NCI-H2107 (cell line): ENCODE results near the gene XRCC4.
"Not testable (repeated sequence)": the region's sequence is repeated elsewhere in the genome, so short reads cannot be mapped to it uniquely, and the experiment has no call there.

Experiments
- DNase-seq: peaks from one replicate; lab custom pipeline; 2025; lab: John Stamatoyannopoulos, UW

Gene XRCC4

DNA sequence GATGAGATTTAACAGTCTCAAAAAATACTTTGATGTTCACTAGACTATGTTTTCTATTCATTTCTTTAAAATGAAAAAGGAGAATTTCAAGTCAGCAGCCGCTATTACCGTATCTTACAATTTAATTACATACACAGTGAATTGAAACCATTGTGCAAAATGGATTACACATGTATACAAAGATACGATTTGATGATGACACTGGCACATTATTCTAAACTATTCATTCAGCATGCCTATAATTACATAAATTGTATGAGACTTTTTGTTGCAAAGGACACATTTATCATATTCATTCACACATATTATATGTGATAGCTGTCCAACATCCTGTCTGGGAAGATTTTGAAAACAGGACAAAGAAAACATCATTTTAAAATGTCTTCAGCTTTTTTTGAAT is 275.9 kb downstream of the XRCC4 start:
- DNase-seq = no peak

DNA sequence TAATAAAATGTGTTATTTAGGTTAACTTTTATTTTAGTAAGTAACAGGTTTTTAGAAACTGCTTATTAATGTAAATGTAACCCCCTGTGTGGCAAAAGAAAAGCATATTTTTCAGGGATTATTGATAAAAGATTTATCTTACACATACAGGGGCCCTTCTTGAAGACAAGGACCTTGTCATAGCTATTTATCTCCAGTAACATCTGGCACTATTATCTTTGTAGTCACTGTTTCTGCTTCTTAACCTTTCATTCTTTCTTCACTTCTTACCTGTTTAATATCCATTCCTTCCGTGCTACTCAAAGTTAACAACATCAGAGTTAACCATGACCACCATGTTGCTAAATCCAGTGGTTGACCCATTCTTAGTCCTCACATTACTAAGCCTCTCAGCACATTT is 276.4 kb downstream of the XRCC4 start:
- DNase-seq = no peak

DNA sequence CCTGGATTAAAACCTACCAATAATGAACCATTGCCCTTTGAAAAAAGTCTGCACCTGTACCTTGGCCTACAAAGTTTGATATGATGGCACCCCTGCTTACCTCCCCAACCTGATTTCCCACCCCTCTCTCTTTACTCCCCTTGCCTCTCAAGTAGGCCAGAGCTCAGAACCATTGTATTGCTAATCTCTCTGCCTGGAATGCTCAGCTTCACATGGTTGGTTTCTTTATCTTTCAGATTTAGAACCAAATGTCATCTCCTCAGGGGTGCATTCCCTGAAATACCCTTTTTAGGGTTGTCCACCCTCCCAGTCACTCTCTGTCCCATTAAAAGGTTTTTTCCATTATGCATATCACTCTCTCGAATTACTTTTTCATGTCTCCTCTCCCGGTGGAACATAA is 277.6 kb downstream of the XRCC4 start:
- DNase-seq = no peak

DNA sequence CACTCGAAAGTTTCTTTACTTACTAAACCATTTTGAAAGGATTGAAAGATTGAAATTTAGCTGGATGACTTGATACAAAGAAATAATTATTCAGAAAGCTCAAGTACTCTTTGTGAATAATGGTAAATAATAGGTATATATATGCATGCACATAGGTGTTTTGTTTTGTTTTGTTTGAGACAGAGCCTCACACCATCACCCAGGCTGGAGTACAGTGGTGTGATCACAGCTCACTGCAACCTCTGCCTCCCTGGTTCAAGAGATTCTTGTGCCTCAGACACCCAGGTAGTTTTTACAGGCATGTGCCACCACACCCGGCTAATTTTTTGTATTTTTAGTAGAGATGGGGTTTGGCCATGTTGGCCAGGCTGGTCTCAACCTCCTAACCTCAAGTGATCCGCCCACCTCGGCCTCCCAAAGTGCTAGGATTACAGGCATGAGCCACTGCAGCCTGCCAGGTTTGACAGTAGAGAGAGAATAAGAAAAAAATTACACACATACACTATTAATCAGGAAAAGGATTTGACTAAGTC is 278.2 kb downstream of the XRCC4 start:
- DNase-seq = not testable (repeated sequence)

DNA sequence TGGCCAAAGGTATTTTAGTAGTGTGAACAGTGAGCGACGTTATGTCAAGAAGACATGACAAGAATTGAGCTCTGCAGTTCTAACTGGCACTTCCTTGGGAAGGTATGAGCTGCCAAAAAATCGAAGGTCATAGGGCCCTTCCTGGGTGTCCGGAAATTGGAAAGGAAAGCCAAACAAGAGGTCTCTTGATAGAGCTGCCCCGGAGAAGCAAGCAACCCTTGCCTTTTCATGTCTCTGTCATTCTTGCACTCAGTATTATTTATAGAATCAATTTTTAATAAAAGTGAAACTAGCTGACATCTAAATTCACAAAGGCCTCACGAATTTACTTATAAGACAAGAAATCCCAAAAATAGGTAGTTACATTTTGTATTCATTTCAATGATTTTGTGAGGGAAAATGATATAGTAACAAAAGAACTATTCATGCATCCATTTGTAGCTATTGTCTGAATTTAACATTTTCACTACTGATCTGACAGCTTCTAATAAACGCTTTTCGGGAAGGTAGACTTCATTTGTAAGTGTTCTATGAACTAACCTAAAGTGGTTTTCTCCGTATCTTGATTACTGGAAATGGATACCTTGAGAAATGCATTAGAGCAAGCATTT is 280.4 kb downstream of the XRCC4 start:
- DNase-seq = no peak

DNA sequence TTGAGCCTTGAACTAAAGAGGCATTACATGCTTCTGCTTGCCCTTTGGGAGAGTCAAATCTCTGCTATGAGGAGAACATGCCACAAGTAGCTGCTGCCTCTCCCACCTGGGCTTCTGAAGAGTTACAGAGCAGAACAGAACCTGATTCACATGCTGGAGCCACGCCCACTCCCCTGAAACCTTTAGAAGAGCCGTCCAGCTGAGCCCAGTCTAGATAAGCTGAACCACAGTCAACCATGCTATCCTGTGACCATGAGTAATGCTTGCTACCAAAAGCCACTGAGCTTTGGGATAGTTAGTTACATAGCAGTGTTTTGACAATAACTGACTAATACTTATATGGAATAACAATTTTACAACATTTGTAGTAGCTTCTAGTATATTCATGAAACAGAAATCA is 283.2 kb downstream of the XRCC4 start:
- DNase-seq = no peak

DNA sequence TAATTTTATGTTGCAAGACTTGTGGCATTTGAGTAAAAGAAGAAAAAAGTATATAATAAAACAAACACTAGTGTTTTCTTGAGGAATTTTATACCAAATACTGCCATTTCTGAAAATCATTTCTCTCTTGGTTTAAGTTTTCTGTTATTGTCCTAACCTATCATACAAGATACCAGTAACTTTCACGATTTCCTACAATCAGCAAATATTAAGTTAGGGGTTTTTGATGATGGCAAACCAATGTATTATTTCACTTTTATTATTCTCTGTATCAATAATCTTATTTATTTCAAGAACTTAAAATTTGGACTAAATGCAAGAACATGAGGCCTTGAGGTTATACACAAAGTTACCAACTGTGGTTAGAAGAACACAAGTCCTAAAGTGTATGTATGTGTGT is 285.2 kb downstream of the XRCC4 start:
- DNase-seq = no peak

DNA sequence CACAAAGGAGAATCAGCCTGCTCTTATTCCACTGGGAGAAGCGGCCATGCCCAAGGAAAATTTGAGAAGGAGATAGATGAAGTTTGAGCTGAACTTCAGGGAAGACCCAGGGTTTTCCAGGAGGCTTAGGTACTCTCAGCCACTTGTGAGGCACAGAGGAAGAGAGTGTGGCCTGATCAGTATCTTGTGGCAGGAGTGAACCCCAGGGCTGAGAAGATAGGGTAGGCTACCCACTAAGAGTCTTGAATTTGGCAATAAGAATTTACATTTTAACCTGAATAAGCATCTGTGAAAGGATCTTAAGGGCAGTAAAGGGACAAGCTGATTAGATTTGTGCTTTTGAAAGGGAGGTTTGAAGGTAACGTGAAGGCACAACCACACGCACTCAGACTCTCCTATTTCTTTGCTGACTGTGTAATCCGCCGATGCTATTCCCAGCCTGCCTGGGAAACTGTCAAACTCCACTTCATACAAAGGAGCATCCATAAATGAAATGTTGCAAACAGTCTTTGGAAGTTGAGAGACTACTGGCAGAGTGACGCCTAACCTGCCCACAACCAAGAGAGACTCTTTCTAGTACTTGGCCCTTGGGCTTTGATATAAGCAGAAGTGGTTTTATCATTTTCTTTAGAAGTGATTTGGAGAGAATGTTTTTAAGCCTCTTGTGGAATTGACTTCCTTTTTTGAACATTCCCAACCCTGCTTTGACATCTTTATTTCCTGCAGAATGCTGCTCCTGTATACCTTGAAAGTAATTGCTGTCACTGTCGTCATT is 286.0 kb downstream of the XRCC4 start:
- no peak for DNase-seq

DNA sequence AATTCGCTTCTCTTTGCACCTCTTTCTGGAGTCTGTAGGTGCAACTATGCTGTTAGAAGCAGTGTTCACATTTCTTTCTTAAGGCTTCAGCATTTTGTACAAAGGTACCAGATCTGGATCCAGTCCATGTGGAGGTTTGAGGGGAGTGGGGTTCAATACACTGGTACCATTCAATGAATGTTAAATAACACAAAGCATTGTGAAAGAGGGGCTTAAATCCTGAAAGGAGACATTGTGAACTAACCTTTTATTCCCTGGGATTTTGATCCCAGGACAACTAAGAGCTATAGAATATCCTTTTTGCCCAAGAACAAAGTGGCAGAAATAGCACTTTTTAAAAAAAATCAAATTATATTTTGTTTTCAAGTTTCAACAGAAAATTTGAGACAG is 286.5 kb downstream of the XRCC4 start:
- DNase-seq = no peak

DNA sequence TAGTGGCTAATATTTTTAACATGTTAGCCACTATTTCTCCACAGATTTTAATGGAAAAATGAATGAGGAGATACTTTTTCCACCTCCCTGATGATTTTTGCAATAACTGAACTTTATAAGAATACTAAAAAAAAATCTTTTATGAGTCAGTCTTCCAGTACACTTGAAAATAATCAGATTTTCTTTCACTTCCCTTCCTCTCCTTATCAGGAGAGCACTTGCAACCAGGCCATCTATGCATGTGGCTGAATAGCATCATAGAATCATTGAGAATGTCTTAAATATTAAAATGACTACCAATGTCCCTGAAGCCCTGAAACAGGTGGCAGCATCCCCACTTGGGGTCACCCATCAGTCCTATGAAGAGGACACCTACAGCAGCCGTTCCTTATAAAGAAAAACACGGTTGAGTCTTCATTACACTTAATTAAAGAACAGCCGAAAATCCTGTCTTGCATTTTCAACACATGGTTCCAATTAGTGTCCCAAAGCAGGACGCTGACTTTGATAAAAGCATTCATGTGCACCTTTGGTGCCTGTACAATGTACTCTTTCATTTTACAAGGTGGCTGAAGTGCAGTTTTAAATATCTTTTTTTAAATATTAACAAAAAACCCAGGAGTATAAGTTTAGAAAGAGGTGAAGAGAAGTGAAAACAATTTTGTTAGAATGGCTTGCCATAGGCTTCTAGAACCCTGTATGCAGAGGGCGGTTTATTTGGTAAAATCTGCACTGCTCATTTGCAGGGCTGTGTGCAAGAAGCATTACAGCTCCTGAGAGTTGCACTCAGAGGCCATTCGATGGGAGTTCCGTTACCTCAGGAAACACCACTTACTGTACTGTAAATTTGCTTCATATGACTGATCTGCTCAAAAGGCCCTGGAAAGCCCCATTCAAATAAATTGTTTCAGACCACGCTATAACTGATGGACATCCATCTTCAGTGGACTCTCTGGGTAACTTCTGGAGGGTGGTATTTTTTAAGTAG is 287.3 kb downstream of the XRCC4 start:
- no peak for DNase-seq

DNA sequence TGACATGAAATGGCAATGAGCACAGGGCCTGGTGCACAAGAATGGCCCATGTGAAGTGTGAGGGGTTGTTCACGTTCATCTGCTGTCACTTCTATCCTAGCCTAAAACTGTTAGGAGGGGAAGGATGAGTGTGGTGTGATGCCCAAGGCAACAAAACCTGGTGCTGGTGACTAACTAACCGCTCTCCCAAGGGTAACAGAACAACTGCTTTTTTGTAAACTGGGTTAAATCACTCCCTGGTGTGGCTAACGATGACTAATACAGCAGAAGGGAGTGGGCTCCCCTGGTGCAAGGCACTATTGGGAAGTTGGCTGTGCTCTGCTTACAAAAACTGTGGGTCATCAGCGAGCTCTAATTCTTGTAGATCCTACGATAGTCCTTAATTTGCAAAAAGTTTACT is 291.0 kb downstream of the XRCC4 start:
- no peak for DNase-seq

DNA sequence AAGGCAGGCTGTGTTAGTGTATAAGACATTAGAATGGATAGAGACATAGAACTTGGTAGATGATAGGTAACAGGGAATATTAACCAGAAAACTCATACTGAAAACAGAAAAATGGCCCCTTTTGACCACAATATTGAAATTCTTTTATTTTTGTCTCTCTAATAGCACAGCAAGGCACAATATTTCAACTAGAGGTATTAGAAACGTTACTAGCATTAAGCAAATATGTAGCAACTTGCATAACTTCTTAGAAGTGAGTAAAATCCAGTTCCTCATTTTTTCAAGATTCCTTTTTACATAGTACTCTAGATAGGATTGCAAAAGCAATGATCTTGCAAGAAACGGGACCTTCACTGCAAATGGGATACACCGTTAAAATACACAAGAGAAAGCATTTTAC is 291.5 kb downstream of the XRCC4 start:
- DNase-seq = no peak

DNA sequence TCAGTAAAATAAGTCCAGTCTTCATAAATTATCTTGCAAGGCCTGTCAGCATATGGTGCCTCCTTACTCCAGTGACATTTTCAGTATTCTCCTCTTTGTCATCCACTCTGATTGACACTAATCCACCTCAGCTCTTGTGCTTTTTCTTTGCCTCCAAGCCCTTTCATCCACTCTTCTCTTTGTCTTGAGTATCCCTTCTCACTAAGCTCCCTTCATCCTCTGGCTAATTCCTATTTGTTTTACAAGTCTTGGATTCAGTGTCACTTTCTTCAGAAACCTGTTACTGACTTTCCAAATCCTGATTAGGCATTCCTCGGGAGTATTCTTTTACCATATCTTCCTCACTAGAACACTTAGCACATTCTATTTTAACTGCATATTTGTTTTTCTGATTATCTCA is 293.6 kb downstream of the XRCC4 start:
- no peak for DNase-seq

DNA sequence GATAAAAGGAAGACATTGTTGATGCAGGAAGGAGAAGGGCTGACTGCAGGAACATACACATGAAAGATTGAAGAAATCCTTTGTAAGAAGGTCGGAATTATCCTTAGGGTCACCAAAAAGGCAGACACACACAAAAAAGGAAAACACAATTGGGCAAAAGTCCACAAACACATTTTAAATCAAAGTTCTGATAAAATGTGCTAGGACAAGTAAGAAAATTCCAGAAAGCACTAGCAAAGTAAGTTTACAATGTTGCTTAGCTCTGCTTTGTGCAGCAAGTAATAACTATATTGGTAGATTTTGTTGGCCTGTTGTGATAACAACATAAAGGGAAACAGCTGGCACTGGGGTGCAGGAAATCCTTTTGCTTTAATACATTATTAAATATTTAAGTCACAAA is 294.4 kb downstream of the XRCC4 start:
- DNase-seq = no peak

DNA sequence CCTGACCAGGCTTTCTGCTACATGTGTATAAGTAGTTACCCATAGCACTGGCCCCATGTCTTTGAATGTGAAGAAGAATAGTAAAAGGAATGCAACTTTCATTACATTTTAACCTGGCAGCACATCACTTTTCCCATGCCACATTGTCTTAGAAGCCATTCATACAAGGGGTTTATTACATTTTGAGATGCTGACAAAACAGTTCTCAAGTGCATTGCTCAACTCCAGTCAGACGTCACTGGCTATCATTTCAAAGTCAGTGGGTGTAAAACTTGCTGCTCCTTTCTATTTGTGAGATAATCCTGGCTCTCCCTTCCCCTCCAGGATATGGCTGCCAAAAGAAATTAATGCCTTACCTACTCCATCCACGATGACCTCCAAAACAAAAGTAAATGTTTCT is 297.2 kb downstream of the XRCC4 start:
- DNase-seq = no peak

DNA sequence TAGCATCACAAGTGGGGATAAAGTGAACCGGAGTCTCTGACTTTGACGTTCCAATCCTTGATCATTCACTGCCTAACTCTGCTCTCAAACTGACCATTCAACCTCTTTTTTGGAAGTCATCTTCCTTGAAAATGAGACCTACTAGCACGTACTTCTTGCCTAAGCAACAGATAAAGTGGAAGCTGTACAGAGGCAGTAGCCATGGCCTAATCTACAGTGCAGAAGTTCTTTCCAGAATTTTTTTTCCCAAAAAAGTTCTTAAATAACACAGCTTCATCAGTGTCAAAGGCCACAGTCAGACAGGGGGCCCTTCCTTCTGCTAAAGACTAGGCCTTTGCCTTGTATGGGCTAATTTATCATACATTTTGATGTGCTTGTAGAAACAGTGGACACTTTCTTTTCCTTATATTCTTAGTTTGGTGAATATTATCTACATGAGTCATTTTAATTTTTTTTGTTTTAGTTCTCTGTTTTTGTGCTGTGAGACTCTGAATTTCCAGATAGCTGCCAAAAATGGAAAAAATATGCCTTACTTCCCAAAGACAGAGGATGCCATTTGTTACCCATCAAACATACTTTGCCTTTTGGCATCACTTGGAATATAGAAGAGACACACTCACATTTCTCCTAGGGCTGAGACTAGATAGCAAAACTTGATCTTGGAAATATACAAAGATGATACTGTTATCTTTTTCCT is 297.9 kb downstream of the XRCC4 start:
- DNase-seq = no peak

DNA sequence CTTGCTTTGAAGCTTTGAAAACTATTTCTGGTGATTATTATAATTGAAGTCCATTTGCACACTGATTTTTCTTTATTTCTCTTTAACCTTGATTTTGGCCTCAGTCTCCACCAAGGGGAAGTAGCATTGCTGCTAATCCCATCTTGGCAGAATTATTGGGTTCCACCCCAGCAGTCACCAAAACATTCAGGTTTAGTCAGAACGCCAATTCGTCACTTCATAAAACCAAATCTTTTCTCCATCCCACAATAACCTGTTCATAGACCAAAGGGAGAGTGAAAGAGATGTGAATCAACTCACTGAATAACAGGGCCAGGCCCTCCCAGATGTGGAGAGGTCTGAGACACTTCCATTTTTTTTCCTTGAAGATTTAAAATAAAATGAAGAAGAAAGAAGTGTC is 299.1 kb downstream of the XRCC4 start:
- DNase-seq = no peak

DNA sequence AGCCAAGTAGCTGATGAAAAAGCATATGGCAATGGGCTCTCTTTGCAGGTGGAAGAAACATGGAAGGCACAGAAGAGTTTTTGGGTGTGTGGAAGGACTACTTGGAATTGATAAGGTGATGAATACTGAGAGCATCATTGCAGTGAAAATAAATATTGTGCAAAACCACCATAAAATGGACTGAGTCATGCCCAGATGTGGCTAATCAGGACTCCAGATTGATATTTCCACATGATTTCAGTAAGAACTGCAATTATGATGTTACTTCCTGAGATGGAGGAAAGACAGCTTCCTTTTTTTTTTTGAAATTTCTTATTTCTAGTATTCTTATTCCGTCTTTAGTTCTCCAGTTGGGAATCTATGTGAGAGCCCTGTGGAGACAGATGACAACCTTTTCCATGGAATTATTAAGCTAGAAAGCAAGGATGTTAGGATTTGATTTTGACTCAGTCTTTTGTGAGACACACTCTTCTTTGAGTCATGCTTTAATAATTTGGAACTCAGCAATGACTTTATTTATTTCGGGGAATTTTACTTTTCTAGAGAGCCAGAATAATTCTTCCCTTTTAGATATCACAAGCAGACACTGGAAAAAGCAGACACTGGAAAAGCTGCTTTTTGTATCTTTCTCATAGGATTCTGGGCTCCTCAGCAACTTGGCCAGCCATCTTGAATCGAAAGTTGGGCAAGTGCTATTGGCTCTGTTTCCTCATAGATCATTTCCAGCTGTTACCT is 300.0 kb downstream of the XRCC4 start:
- no peak for DNase-seq

DNA sequence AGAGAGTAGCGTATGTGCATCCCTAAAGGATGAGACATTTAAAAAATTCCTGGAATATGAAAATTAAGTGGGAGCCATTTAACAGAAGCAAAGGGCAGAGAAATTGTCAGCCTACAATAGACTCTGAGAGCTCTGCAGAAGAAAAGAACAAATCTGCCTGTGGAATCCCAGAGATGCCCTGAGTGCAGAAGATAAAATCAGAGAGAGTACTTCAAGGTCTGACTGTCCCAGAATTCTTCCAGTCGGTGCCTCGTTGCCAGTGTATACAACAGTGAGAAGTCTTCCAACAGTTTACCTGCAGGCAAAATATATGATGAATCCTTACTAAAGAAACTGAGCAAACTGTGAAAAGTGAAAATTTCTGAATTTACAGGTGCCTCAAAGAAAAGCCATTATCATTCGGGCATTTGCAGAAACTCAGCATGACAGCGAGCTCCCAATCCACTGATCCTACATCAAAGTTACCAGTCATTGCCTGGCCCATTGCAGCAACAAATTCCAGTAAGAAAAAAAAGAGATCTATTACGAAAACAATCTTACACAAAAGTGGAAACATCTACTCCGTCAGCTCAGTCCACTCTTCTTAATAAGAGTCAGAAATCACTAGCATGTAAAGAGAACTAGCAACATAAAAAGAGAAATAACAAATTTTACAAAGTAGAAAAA is 301.4 kb downstream of the XRCC4 start:
- no peak for DNase-seq

DNA sequence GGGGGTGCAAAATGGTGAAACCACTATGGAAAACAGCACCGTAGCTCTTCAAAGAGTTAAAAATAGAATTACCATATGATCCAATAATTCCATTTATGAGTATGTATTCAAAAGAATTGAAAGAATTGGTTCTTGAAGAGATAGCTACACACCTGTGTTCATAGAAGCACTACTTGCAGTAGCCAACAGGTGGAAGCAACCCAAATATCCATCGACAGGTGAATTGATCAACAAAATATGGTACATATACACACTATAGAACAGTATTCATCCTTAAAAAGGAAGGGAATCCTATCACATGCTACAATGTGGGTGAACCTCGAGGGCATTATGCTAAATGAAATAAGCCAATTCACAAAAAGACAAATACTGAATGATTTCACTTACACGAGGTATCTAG is 308.5 kb downstream of the XRCC4 start:
- DNase-seq = no peak

DNA sequence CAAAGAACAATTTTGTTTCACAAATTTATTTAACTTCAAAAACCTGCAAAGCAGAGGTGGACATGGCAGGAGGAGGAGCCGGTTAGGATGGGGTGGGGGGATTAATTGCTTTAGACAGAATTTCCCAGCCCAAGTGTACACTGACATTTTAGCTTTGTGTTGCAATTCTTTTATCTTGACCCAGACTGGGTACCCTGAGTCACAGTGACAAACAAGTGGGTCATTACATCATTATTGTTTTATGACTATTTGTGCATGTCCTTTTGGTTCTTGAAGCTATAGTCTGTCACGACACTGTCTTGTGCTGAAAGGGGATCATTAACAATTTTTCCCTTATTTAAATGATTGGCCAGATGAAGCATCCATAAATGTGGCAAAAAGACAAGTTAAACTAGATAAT is 309.7 kb downstream of the XRCC4 start:
- DNase-seq = no peak
